GM18519 (cell line): ENCODE measurements around the gene SPOCK1.
"Not testable (repeated sequence)": the region's sequence is repeated elsewhere in the genome, so short reads cannot be mapped to it uniquely, and the experiment has no call there.

ENCODE experiments used
- ATAC-seq: cut with Tn5 transposase; IDR thresholded peaks from one replicate; pipeline ENCODE4 v1.9.1; 2021; ENCODE audit warnings: mild to moderate bottlenecking, moderate library complexity; ENCODE audit not compliant: unreplicated experiment, low FRiP score

The SPOCK1 gene

DNA sequence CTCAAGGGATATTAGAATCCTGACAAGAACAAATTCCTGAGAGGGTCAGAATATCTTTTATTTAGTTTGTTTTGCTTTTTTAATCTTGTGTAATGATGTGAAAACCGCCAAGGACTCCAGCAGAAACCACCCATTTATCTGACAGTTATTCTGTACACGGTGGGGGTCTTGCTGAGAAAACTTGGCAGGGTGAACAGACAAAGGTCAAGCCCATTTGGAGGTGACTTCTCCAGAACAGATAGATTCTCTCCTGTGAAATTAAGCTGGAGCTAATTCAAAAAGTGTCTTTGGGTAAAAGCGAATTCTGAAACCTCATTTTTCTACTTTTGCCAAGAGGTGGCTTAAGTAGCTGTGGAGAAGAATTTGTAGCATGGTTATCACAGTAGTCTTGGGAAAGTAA is 484.4 kb downstream of the SPOCK1 start:
- ATAC-seq = no peak

DNA sequence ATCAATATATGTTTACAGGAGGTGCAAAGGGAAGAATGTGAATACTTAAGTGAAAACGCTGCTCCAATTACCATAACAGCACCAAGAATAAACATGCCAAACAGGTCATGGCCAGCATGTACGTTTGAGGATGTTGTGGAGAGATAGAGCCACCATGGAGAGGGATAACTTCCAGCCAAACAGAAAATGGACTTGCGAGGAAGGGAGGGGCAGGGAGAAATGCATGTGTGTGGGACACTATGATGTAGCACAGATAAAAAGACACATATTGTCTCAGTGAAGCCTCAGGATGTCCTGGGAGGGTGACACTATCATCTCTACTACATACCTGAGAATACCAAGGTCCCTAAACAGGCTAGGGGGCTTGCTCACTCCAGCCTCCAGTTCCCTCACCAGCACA is 488.9 kb downstream of the SPOCK1 start:
- no peak for ATAC-seq

DNA sequence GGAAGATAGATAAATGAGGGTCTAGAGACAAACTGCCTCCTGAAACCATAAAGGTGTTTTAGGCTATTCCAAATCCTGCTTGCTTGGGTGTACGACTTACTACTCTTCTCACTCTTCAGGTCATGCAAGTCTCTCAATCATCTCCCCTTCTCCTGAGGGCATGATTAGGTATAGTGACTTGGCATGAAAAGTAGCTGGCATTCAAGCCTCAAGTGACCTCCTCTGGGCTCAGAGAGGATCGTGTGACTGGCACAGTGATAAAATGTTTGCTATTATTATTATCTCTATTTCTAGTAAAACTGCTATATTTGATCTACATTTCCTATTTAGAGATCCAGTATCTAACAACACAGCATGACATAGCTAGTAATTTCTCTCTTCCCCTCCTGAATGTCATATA is 494.8 kb downstream of the SPOCK1 start:
- no peak for ATAC-seq

DNA sequence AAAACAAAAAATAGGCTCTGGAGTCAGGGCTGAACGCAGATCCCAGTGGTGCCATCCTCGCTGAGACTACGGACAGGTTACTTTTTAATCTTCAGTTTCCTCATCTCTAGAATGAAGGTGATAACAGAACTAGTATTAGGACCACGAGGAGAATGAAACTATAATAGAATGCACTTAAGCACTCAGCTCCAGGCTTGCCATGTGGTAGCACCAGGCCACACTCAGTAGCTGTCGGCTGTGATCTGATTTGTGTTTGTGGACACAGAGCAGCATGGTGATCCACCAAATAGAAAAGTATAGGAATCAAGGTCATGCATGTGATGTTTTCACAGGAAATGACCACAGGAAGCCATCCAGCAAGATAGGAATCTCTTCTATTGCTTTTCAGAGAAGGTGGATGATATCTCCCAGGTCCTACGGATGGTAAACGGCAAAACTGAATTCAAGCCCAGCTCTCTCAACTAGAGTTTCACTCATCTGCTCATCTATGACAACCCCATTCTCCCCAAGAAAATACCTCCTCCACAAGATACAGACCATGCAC is 498.0 kb downstream of the SPOCK1 start:
- ATAC-seq = no peak

DNA sequence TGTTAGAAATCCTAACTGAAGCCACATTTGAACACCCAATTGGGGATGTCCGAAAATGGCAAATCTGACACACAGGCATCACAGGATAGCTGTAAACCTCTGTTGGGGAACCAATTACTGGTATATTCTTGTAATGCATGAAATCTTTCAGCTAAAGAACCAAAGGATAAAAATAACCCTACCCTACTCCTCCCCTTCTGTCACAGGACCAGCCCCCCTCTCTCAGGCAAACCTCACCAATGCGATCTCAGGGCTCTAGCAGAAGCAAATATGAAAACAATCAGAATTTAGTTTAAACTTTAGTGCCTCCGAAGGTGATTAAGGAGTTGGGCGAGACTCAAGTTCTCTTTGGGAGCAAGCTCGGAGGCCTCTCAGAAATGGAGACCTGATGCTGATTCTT is 499.3 kb downstream of the SPOCK1 start:
- ATAC-seq = no peak

DNA sequence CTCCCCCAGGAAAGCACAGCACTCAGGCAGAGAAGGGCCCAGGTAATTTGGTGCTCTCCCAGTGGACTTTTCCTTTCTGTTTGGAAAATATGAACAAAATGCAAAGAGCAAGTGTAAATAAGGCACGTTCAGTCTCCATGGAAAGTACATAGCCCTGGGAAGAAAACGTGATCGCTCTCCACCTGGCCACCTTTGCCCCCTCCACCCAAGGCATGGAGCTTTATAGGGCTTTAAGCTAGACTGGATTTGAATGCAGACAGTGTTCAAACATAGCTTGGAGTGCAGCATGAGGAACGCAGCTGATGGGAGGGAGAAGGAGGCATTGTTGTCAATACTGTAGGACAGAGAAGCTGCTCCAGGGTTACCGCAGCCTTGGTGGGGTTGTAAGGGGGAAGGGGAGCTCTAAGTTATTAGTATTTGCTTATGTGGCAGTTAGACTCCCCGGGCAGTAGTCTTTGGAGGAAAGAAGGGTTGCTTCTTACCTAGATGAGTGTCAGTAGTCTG is 500.2 kb downstream of the SPOCK1 start:
- no peak for ATAC-seq

DNA sequence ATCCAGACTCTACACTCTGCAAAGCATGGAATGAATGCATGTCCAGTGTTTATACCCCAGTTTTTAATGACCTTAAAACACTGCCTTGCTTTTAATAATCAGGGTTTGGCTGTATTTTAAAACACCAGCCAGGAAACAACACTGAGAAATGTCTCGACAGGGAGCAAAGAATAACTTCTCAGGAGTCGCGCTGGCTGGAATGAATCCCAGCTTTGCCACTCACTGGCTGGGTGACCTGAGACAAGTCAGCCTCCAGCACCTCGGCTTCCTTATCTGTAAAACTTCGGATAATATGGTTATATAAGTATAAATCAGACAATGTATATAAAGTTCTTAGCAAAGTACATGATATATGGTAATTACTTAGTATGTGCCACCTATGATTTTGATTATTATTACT is 505.0 kb downstream of the SPOCK1 start:
- no peak for ATAC-seq

DNA sequence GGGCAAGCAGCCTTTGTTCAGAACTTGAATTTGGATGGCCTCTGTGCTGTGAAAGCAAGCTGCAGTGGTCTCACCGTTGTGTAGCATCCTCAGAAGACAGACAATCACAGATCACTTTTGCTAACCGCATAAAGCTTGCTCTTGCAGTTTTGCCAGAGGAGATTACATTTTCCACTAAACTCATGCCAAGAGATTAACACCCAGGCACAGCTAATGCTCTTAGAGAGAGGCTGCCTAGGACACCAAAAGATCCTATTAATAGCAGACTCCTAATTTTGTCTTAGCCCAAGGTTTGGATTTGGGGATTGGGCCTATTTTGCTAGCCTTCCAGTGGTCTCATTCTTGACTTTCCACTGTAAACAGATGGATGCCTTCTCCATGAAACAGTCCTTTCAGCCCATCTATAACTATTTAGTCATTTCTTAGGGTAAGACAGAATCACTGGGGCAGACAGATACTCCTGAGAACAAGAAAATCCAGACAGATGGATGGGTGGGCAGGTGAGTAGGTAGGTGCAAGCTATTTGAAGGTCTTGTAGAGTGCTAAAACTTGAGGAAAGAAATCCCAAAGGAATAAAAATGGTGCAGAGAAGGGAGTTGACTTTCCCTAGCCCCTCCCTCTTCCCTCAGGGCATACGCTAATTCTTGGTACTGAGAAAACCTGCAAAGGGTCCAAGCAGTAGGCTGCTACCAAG is 506.2 kb downstream of the SPOCK1 start:
- no peak for ATAC-seq

DNA sequence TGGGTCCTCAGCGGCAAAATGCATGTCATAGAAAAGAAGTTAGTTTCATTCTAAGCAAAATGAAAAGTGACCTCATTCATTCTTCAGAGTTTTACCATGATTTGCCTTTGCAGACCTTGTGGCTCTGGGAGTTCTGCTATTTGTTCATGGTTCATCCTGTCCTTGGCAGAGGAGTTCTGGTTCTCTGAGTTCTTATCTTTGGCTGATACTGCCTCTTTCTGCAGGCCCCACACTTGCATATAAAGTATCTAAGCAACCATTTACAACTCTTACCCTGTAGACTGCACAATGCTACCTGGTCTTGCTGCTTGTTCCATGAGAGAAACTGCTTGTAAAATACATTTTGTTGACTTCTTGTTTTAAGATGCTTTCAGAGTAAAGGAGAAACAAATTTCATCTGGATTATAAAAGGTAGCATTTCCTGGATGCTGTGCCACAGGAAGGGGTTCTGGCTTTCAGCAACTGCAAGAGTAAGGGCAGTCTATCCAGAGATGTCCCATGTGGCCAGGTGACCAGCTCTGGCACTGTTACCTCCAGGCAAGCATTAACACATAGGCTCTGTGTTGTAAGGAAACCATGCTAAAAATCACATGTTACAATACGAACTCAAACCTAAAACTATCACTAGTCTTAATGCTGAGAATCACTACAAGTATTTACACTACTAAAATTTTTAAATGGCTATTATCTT is 513.2 kb downstream of the SPOCK1 start:
- no peak for ATAC-seq

DNA sequence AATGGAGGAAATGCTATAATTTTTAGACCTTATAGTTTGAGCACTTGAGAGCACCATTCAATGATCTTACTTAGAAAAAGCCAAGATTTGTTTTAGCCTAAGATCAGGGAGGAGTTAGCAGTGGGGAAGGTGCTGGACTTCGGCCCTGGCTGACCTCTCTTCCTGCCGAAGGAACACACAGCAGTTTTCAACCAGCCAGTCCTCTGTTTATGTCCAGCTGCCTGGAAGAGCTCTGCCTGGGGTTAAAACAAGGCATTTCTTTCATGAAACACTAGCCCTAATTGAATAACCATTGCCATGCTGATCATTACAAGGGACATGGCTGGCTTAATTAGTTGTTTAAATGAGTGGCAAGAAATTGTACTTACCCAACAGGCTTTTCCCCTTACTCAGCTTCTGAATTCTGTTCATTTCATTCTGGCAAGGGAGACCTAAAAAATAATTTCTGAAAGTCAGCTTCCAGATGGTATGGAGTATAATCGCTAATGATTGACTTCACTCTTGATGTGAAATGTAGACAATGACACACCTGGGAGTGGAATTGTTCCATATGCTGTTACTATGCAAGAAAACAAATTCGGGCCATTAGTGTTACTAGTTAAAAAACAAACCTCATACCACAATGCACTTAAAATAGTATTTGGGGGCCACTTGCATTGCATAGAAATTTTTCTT is 514.2 kb downstream of the SPOCK1 start:
- no peak for ATAC-seq

DNA sequence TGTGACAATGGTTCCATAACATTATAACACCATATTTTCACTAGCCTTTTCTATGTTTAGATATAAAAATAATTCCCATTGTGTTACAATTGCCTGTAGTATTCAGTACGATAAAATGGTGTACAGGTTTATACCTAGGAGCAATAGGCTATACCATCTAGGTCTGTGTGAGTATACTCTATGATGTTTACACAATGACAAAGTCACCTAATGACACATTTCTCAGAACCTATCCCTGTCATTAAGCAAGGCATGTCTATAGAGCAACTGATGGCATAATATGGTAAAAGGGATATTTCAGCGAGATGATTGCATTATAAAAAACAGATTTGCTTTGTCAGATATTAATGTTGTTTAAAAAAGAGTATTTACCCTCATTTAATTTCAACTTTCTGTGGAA is 517.2 kb downstream of the SPOCK1 start:
- no peak for ATAC-seq

DNA sequence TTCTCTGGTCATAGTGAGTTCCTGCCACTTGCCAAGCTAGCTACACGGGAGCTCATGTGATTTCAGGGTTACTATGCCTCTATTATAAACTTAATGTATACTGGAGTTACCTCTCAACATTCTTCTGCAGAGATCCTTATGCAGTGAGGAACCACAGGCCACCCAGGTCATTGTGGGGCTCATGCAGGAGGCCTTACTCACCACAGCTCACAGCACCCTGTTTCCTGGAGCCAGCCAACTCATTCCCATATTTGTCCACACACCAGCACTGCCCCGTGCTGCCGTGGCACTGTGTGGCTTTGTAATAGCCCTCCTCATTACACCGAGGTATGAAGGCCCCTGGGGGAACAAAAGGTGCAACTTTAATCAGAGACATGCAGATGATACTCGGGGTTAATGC is 520.0 kb downstream of the SPOCK1 start:
- no peak for ATAC-seq

DNA sequence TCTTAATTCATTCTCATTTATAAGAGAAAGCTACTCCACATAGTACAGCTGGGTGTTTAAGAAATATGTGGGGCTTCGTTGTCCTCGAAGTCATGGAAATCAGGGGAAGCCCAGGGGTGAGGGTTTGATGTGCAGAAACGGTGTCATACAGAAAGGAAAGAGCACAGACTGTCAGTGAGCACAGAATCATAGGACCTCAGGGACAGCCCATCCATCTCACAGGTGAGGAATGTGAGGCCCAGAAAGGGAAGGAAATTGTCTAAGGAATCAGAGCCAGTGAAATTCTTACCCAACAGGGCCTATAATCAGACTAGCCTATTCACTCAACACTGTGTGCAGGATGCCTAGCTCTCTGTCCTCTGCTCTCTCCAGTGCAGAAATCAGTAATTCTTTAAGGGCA is 535.6 kb downstream of the SPOCK1 start:
- no peak for ATAC-seq

DNA sequence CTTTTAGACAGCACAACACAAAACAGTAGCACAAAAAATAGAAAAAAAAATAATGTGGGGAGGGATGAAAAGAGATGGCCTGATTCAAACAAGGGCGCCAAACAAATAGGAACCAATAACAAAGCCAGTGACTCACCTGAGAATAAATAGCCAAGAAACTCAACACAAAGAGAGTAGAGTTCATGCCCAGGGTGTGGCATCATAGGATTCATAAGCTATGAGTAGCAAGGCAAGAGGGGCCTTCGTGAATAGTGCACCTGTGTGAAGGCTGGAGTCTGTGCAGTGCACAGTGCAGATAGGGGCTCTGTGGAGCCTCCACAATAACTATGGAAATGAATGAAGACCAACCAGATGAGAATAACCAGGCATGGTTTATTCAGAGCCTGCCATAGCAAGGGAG is 541.7 kb downstream of the SPOCK1 start:
- no peak for ATAC-seq

DNA sequence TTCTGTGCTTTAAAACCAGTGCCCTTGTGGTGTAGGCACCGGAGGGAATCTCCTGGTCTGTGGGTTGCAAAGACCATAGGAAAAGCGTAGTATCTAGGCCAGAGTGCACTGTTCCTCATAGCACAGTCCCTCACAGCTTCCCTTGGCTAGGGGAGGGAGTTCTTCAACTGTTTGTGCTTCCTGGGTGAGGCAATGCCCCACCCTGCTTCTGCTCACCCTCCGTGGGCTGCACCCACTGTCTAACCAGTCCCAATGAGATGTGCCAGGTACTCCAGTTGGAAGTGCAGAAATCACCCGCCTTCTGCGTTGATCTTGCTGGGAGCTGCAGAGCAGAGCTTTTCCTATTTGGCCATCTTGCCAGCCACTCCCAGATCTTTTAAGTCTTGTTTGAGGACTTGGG is 545.0 kb downstream of the SPOCK1 start:
- not testable (repeated sequence) for ATAC-seq

DNA sequence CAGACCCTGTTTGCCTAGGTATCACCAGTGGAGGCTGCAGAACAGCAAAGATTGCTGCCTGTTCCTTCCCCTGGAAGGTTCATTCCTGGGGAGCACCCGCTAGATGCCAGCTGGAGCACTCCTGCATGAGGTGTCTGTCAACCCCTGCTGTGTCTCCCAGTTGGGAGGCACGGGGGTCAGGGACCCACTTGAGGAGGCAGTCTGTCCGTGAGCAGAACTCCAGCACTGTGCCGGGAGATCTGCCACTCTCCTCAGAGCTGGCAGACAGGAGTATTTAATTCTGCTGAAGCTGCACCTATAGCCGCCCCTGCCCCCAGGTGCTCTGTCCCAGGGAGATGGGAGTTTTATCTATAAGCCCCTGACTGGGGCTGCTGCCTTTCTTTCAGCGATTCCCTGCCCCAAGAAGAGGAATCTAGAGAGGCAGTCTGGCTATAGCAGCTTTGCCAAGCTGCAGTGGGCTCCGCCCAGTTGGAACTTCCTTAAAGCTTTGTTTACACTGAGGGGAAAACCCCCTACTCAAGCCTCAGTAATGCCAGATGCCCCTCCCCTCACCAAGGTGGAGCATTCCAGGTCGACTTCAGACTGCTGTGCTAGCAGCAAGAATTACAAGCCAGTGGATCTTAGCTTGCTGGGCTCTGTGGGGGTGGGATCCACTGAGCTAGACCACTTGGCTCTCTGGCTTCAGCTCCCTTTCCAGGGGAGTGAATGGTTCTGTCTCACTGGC is 545.6 kb downstream of the SPOCK1 start:
- ATAC-seq = not testable (repeated sequence)

DNA sequence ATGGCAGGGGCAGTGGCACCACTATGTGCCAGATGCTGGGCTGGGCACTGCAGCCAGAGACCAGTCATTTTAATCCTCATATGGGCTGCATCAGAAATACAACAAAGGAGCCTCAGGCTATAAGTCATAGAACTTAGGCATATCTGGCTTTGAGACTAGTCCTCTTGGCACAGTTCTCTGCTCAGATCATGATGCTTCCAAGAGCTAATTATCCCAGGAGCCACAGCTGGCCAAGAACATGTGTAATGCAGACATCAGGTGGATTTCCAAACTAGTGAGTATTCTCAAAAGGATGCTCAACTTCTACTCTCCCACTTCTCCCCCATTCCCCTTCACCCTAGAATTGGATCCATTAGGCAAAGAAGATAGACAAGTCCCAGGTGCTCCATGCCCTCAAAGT is 571.6 kb downstream of the SPOCK1 start:
- ATAC-seq = no peak

DNA sequence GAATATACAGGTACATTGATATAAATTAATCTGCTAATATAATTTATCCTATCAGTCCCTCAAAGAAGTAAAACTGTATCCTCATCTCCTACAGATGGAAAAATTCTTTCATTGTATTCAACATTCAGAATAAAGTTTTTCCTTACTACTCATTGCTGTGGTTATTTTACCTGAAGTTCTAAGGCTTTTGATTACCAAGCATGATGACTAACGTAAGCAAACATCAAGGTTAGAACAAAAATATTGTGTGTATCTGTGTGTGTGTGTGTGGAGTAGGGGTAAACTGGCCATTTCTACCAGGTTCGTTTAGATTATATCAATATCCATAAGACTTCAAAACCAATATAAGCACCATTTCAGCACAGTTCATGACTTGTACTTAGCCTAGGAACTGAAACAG is 573.1 kb downstream of the SPOCK1 start:
- ATAC-seq = no peak
